CD4-positive, alpha-beta T cell treated with Interleukin-2 at 100 ng/mL for 4 hours (primary cell): ENCODE data around the gene PIAS3.
"Not testable (repeated sequence)": the region's sequence is repeated elsewhere in the genome, so short reads cannot be mapped to it uniquely, and the experiment has no call there.

ENCODE experiments used
- DNase-seq: peaks from one replicate; pipeline ENCODE4 v3.0.0-alpha.2; 2020; ENCODE audit warnings: low spot score

PIAS3 gene

GRCh38 chr1:145874646-145875045 lies 15.8 kb upstream of the PIAS3 start:
- no peak for DNase-seq

DNA sequence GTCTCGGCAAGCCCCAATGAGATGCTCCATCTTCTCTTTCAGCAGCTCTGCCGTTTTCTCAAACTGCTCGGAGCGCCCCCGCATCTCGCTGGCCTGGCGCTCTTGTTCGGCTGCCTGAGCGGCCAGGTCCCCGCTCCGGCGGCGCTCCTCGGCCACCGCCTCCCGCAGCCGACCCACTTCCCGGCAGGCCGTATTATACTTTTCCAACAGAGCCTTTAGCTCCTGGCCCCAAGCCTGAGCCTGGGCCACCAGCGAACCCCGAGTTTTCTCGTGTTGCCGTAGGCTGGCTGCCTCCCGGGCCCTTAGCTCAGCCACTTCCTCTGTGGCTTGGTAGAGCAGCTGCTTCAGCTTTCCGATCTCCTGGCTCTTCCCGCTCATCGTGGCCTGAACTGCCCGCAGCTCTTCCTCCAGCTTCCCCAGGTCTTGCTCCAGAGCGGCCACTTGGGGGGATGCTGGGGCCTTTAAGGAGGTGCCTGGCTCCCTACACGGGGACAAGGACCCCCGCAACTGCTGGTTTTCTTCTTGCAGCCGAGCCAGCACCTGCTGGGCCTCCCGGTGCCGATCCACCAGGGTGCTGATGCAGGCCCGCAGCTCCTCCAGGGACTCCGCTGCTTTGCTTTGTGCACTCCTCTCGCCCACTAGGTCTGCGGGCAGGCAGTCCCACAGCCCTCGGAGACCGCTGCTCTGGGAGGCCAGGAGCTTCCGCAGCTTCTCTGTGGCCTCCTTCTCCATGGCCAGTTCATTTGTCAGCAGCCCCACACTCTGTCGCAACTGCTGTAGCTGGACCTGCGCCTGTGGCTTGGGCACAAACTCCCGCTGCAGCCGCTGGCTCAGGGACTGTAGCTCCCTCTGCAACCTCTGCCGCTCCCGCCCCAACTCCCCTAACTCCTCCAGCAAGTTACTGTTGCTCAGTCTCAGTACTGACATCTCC lies 13.4 kb upstream of the PIAS3 start:
- DNase-seq, result peak; percentile 19

- DNase-seq, result no peak
These were observed 9.4 kb upstream of the PIAS3 start for GRCh38 chr1:145868232-145868631.

DNA sequence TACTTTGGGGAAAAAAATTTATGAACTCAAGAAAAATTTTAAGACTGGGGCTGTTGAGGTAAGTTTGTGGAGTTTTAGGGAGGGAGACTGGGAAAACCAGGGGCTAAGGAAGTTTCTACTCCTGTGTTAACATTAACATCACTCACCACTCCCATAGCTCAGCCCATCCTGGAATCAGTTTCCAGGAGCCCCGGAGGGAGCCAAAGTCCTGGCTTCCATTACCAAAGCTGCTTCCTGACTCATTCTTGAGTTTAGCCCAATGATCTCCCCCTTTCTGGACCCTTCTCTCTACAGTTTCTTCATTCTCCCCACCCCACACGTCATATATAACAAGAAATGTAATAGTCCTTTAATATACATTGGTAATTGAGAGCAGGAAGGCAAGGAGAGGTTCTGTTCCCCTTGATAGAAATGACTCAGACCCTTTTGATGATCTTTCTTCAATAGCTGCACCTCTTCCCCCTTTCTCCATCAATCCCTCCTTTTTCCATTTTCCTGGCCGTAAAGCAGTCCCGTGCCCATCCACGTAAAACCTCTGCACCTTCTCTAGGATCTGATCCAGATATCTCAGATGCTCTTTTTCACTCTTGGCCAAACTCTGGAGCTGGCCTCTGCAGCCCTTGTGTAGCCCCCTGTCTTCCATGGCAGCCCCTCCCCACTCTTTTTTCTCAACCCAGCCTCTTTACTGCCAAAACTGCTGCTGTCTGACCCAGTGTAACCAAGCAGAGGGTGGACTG lies 4.6 kb upstream of the PIAS3 start:
- no peak for DNase-seq

DNA sequence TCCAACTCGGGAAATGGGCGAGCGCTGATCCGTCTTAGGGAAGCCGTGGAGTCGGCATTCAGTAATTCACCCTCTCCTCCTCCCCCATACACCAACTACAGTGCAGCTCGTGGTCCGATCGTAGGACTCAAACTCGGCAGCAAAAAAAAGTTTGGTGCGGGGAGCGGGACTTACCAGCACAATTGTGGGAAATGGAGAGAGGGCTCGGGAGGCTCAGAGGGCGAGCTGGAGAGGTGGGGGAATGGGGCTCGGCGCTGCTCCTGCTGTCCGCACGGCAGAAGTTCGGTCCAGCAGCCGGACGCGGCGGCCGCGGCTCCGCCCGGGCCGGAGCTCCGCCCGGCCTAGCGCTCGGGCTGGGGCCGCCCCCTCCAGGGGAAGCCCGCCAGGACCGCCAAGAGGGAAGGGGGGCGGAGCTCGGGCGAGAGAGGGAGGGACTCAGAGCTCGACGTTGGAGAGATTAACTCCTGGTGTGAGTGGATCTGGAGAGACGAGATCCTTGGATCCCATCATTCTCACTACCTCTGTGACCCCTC lies 676 bp upstream of the PIAS3 start:
- DNase-seq, result peak; percentile 68

- peak; percentile 36 for DNase-seq
These were observed 512 bp downstream of the PIAS3 start for GRCh38 chr1:145858238-145858900.

DNA sequence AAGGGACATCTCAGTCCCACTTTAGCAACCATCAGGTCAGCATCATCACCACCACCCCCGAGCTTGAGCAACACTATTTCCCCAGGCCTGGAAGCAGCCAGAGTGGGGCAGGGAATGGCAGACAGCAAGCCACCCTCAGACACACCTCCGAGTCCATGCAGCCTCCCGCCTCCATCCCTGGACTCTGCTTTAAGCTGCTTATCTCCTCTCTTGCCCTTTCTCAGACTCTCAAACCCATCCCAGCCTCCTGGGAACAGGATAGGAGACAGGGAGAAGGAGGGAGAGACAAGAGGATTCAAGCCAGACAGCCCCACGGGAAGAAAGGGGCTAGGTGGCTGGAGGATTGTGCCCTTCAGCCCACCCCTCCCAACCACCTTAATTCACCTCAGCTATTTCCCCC lies 1.7 kb downstream of the PIAS3 start:
- no peak for DNase-seq

DNA sequence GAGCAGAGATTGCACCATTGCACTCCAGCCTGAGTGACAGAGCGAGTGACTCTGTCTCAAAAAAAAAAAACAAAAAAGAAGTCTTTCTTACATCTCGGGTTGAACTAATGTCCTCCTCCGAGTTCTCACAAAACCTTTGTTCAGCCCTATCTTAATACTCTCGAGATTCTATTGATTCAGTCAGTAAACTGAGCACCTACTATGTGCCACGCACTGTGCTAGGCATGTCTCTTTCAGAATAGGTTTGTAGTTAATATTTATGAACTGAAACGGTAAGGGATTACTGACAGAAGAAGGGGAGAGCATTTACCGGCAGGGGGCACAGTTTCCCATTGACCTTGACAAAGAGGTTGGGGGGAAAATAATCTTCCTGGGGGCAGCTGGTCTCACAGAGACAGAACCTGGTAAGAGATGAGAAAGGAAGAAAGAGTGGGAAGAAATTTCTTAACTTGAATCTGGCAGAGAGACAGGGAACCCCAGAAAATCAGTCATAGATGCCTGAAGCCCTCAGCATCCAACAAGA lies 3.4 kb downstream of the PIAS3 start:
- no peak for DNase-seq

GRCh38 chr1:145849356-145850160 lies 9.3 kb downstream of the PIAS3 start:
- DNase-seq, result no peak

GRCh38 chr1:145847827-145848226 lies 11.1 kb downstream of the PIAS3 start:
- no peak for DNase-seq

DNA sequence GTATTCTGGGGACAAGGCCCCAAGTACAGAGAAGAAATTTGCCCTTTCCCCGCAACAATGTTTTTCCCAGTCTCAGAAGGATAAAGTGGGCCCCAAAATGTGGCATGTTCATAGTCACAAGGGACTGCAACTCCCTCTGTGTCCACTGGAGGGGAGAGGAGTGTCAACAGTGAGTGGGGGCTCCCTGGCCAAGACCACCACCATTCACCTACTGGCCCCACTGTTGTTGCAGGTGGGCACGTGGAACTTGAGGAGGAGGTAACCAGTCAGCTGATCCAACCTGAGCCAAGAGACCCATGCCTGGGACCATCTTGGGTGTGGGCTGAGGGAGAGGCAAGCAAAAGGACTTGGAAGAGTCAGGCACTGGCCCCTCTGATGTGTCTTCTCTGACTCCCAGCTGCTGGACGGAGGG lies 12.7 kb downstream of the PIAS3 start:
- peak; percentile 24 for DNase-seq

GRCh38 chr1:145845514-145846161 lies 13.2 kb downstream of the PIAS3 start, which contains the start of gene NUDT17:
TSS of gene NUDT17 (plus strand) at chr1:145845630. CDS start at chr1:145845641, 11 bp downstream.
- peak; percentile 72 for DNase-seq

DNA sequence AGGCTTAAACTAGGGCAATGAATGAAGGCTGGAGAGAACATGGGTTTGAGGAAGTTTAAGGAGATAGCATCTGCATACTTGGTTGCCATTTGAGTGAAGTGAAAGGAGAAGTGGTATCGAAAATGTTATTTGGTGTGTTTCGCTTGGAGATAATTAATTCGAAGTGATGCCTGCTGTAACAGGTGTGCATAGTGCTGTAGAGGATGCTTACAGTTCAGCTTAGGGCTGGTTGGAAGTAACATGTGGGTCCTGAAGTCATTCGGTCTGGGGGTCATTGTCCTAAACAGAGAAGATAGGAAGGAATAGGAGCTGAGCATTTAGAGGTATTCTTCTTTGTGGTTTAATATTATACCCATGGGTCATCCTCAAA lies 13.8 kb downstream of the PIAS3 start:
- no peak for DNase-seq

- no peak for DNase-seq
These were observed 15.8 kb downstream of the PIAS3 start for GRCh38 chr1:145843031-145843430.

DNA sequence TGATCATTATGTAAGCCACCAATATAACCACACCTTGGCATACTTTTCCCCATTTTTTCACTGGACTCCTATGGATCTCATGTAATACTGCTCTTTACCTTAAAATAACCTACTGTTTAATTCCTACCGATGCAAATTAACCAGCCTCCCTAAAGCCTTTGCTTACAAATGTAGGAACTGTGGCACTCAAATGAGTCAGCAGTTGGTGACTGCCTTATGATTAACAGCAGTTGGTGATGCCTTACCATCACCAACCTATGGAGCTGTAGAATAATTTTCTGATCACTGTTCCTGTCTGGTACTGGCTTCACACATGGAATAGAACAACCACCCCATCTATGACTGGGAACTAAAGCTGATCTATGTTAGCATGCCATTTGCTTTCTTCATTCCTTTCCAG lies 21.2 kb downstream of the PIAS3 start:
- no peak for DNase-seq

DNA sequence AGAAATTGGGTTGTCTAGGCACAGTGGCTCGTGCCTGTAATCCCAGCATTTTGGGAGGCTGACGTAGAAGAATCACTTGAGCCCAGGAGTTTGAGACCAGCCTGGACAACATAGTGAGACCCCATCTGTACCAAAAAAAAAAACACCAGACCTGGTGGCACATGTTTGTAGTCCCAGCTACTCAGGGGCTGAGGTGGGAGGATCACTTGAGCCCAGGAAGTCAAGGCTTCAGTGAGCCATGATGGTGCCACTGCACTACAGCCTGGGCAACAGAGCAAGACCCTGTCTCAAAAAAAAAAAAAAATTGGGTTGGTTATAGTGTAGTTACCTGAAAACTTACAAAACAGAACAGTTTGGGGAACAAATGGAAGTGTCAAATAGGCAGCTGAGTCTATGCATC lies 28.1 kb downstream of the PIAS3 start:
- not testable (repeated sequence) for DNase-seq

- DNase-seq, result no peak
These were observed 30.4 kb downstream of the PIAS3 start for GRCh38 chr1:145828367-145829026.

- no peak for DNase-seq
These were observed 30.9 kb downstream of the PIAS3 start for GRCh38 chr1:145827966-145828365.

- no peak for DNase-seq
These were observed 32.9 kb downstream of the PIAS3 start for GRCh38 chr1:145826030-145826429.

- no peak for DNase-seq
These were observed 34.4 kb downstream of the PIAS3 start for GRCh38 chr1:145824499-145824842.
